HEK293 (cell line): Measurements from ENCODE around the gene CBX7.

Experiments used
- ZNF24 ChIP-seq: fragments of 450-650 bp; formaldehyde crosslinking; IDR thresholded peaks from 2 replicates; pipeline ENCODE4 v1.5.1; 2016; ENCODE audit warnings: missing biosample characterization, missing genetic modification characterization
- TF ChIP-seq, protein P1 (sequence below): fragments of 450-650 bp; formaldehyde crosslinking; IDR thresholded peaks from 2 replicates; pipeline ENCODE4 v1.5.1; 2016; ENCODE audit warnings: missing biosample characterization, missing genetic modification characterization

DNA sequence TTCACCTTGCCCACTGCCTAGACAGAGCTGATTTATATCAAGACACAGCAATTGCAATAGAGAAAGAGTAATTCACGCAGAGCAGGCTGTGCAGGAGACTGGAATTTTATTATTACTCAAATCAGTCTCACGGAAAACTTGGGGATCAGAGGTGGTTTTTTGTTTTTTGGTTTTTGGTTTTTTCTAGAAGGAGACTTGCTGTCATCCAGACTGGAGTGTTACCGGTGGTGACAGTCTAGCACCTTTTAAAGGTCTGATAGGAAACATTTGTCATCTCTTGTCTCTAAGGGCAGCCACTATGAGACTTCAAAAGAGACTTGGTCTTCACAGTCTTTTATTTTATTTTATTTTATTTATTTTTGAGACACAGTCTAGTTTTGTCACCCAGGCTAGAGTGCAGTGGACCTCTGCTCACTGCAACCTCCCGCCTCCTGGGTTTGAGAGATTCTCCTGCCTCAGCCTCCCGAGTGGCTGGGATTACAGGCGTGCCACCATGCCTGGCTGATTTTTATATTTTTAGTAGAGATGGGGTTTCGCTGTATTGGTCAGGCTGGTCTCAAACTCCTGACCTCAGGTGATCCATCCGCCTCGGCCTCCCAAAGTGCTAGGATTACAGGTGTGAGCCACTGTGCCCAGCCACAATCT lies 36.4 kb downstream of the CBX7 start:
- TF ChIP-seq, protein P1, sequence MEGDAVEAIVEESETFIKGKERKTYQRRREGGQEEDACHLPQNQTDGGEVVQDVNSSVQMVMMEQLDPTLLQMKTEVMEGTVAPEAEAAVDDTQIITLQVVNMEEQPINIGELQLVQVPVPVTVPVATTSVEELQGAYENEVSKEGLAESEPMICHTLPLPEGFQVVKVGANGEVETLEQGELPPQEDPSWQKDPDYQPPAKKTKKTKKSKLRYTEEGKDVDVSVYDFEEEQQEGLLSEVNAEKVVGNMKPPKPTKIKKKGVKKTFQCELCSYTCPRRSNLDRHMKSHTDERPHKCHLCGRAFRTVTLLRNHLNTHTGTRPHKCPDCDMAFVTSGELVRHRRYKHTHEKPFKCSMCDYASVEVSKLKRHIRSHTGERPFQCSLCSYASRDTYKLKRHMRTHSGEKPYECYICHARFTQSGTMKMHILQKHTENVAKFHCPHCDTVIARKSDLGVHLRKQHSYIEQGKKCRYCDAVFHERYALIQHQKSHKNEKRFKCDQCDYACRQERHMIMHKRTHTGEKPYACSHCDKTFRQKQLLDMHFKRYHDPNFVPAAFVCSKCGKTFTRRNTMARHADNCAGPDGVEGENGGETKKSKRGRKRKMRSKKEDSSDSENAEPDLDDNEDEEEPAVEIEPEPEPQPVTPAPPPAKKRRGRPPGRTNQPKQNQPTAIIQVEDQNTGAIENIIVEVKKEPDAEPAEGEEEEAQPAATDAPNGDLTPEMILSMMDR (tag by site-specific recombination): no peak
- TF ChIP-seq ZNF24 (tag by site-specific recombination): no peak
